Hepatic stellate cell (primary cell): ENCODE measurements around the gene STK33.

ENCODE experiments used
- DNase-seq: peaks from one replicate; pipeline ENCODE4 v3.0.0; 2011; ENCODE audit warnings: low spot score

Gene STK33

GRCh38 chr11:8415195-8415594 is 178.8 kb downstream of the STK33 start:
- no peak for DNase-seq

GRCh38 chr11:8408151-8408941 is 185.7 kb downstream of the STK33 start:
- DNase-seq: no peak

GRCh38 chr11:8403310-8403709 is 190.7 kb downstream of the STK33 start:
- DNase-seq: no peak

DNA sequence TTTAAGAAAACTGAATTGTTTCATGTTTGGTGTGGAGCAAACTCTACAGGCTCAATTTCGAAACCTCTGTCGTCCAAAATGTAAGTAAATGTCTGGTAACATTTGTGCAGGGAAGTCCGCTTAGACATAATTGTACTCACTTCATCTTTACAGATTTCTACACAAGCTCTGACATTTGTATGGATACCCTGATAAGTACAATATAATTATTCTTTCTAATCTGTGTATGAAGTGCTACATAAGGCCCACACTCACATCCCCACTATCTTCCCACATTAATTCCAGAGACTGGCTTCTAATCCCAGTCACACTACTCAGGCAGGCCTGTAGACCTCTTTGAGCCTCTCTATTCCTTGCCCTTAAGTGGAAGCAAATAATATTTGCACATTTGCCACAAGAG is 201.1 kb downstream of the STK33 start:
- no peak for DNase-seq

DNA sequence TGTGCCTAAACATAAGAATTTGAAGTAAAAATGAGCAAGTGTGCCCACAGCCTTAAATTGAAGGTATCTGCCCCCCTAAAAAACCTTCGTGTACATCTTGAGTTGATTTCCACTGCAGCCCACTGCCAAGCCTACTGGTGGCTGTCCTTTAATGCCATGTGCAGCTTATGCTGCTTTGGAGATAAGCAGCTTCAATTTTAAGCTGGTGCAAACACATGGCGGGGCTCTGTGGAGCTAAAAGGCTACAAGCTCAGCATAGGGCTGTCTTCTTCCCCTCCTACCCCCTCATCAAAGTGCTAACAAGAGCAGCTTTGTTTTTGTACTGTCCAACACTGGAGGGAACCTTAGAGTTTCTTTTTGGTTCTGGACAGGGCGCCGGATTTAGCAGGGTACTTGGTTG is 201.9 kb downstream of the STK33 start:
- no peak for DNase-seq

- DNase-seq: no peak
Observed at GRCh38 chr11:8390851-8391612, 203.0 kb downstream of the STK33 start.

GRCh38 chr11:8389029-8389996 is 204.7 kb downstream of the STK33 start:
- DNase-seq: no peak

DNA sequence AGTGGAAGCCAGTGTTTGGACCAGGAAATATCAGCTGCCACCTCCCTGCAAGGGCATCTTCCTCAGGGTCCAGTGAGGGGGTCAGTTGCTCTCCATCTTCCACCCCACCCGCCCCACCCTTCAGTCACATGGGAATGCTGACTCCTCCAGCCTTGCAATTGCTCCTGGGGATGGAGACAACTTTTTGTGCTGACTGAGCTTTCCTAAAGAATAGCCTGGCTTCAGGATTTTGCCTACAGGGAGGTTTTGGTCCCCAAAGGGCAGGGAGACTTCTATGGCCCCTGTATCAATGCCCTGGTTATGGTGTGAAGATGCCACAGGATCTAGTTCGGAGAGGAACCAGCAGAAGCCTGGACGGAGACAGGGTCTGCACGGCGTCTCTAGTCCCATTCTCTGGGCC is 206.3 kb downstream of the STK33 start:
- no peak for DNase-seq

DNA sequence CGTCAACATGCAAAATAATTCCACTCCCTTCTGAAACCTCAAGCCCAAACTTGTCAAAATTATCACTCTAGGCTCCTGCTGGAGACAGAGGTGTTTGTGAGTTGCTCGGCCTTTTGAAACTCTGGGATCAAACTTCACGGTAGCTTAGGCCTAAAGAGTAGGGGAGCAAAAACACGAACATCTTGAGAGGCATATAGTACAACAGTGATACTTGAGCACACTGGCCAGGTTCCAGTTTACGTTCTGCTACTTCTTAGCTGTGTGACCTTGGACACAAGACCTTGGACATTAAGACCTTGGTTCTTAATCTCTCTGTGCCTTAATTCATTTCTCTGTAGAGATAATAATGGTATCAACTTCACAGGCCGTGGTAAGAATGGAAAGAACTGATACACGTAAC is 206.9 kb downstream of the STK33 start:
- no peak for DNase-seq

- DNase-seq: no peak
Observed at GRCh38 chr11:8386134-8386864, 207.7 kb downstream of the STK33 start.

GRCh38 chr11:8384199-8384821 is 209.7 kb downstream of the STK33 start:
- no peak for DNase-seq

DNA sequence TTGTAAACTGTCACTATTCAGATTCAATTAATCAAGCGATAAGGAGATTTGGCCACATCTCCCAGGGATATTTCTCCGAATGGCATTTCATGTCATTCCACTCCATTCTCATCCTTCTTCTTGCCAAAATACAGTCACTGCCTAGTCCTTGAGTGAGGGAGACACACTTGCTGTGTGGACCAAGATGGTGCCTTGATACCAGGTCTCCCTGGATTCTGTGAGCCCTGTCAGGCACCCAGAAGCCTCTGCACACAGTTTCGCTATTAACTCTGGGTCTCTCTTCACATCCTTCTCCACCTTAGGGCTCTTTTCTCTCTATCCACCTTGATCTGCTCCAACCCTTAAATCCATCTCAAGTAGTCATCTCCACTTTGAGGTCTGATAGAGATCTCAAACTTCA is 210.4 kb downstream of the STK33 start:
- DNase-seq: no peak

DNA sequence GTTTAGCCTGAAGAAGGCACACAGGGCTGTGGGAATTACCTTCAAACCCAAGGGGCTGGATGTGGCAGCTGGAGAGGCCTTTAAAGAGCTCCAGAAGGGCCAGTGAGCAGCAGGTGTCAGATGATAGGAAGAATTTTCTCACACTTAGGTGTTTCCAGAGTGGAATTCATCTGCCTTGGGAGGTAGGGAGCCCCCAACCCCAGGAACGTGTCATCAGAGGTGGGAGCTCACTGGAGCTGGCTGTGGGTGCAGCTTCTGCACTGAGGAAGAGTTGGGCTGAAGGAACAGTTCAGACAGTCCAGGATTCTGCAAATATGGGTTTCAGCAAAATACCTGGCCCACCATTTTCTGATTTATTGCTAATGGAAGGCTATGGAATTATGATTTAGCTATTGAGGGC is 210.8 kb downstream of the STK33 start:
- DNase-seq: no peak

- peak; percentile 30 for DNase-seq
Observed at GRCh38 chr11:8382436-8383053, 211.5 kb downstream of the STK33 start.

GRCh38 chr11:8381871-8382396 is 212.1 kb downstream of the STK33 start:
- no peak for DNase-seq

DNA sequence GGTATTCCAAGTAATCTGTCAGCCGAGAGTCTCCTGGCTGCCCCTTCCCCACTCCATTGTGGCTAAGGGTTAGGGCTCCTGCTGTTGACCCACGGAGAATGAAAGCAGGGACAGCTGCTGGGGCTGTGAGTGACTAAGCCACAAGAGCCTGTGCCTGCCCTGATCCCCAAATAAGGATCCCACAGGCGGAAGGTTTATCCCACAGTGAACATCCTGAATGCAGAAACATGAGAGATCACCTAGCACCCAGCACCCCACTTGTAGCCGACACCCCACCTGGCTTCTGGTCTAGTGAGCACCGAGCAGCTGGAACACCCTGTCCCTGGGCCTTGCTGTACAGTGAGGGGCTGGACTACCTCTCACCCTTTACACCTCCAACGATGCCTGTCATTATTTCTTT is 212.7 kb downstream of the STK33 start:
- no peak for DNase-seq

DNA sequence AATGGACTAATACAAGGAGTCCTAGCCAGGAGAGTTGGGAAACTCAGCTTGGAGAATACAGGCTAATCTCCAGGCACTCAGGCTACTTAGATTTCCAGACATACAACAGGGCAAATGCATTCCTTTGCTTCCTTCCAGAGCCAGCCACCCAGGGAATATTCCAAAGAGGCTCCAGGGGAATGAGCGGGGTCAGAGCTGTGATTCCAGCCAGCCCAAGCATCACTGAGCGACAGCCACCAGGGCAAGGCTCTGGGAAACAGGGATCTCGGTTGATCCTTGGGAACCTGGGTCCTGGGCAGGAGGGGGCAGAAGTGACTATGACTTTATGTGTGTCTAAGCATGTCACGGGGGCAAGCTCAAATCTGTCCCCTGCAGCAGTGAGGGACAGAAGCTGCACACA is 218.1 kb downstream of the STK33 start:
- no peak for DNase-seq

DNA sequence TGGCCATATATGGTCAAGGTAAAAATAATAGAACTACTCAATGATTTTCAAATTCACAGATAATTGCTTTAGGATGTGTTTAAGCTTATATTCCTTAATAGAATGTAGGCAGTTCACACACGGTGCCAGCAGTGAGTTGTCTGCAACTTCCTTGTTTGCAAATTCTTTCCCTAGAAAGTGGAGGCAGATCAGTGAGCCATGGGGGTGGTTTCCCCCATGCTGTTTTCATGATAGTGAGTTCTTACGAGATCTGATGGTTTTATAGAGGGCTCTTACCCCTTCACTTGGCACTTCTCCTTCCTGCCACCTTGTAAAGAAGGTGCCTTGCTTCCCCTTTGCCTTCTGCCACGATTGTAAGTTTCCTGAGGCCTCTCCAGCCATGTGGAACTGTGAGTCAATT is 218.6 kb downstream of the STK33 start:
- DNase-seq: no peak

GRCh38 chr11:8374716-8375115 is 219.3 kb downstream of the STK33 start:
- no peak for DNase-seq
